WI38 (cell line): Measurements from ENCODE around the gene ALPL.

ENCODE experiments used
- H3K4me3 ChIP-seq: 2 replicates; pipeline ENCODE4 v1.5.1; 2011; ENCODE audit warnings: low read depth, mild to moderate bottlenecking, control low read depth, low read length
- TF ChIP-seq, protein P1 (sequence below): IDR thresholded peaks from 2 replicates; pipeline ENCODE4 v1.5.1; 2012; ENCODE audit warnings: low read depth, mild to moderate bottlenecking, control low read depth, low read length

The ALPL gene

DNA sequence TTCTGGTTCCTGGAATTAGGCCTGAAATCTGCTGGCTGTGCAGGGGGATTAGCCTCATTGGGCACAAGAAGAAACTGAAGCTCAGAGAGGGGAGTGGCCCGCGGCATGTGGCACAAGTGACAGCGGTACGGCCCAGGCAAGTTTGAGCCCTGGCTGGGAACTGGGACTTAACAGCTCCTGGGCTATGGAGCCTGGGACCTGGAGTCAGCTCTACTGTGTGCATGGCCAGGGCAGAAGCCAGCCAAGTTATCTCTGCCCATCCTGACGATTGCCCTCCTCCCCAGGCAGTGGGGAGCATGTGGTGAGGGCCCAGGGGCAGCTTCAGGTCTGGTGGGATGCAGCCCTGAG lies 61.3 kb downstream of the ALPL start:
- TF ChIP-seq, protein P1, sequence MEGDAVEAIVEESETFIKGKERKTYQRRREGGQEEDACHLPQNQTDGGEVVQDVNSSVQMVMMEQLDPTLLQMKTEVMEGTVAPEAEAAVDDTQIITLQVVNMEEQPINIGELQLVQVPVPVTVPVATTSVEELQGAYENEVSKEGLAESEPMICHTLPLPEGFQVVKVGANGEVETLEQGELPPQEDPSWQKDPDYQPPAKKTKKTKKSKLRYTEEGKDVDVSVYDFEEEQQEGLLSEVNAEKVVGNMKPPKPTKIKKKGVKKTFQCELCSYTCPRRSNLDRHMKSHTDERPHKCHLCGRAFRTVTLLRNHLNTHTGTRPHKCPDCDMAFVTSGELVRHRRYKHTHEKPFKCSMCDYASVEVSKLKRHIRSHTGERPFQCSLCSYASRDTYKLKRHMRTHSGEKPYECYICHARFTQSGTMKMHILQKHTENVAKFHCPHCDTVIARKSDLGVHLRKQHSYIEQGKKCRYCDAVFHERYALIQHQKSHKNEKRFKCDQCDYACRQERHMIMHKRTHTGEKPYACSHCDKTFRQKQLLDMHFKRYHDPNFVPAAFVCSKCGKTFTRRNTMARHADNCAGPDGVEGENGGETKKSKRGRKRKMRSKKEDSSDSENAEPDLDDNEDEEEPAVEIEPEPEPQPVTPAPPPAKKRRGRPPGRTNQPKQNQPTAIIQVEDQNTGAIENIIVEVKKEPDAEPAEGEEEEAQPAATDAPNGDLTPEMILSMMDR, result no peak
- no peak overlapping the region for H3K4me3 ChIP-seq

DNA sequence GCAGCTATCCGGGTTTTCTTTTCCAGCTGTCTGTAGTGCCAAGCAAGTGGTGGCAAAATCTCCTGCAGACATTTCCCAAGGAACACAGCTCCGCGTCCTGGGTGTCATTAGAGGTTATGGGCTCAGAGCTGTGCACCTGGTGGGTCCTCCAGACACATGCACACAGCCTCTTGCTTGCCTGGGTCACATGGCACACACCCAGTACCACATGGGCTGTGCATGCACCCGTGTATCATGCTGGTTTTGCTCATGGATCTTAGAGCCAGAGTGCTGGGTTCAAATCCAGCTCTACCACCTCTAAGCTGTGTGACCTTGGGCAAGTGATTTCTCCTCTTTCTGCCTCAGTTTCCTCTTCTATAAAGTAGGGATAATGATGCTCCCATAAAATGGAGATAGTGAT lies 61.7 kb downstream of the ALPL start:
- TF ChIP-seq, protein P1, result no peak
- H3K4me3 ChIP-seq, result no peak overlapping the region

DNA sequence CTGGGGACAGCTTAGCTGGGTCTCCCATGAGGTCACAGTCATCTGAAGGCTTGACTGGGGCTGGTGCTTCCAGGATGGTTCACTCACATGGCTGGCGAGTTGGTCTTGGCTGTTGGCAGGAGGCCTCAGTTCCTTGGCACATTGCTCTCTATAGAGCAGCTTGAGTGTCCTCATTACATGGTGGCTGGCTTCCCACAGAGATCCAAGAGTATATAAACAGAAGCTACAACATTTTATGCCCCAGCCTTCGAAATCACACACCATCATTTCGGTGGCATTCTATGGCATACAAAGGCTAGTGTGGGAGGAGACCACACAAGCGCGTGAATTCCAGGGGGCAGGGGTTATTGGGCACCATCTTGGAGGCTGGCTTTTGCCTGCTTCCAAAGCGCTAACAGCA lies 63.0 kb downstream of the ALPL start:
- TF ChIP-seq, protein P1, result no peak
- H3K4me3 ChIP-seq, result no peak overlapping the region

DNA sequence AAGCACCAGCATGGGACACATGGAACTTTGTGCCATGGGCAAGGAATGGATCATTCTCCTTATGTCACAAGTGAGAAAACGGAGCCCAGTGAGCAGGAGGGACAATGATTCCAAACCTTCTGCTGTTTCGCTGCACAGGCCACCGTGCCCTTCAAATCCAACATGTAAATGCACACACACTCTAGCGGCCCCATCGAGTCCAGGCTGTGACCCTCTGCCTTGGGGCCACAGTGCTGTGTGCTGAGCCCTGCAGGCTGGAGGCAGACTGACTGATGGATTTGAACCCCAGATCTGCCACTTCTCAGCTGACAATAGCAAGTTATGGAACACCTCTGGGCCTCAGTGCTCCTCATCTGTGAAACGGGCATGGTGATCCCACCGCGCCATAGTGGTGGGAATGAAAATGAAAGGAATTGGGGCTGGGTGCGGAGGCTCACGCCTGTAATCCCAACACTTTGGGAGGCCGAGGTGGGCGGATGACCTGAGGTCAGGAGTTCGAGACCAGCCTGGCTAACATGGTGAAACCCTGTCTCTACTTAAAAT lies 63.6 kb downstream of the ALPL start:
- H3K4me3 ChIP-seq, result no peak overlapping the region
- TF ChIP-seq, protein P1, result no peak

DNA sequence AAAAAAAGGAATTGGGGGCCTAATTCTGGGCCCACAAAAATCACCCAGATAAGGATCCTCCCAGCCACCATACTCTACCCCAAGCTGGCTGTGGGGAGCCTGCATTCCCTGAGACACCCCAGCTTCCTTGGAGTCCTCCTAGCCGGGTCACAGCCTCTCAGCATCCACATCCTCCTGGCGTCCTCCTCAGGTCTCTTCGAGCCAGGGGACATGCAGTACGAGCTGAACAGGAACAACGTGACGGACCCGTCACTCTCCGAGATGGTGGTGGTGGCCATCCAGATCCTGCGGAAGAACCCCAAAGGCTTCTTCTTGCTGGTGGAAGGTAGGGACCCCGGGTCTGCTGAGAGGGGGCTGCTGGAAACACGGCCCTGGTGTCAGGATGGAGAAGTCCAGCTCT lies 64.3 kb downstream of the ALPL start:
- TF ChIP-seq, protein P1, result no peak
- no peak overlapping the region for H3K4me3 ChIP-seq

DNA sequence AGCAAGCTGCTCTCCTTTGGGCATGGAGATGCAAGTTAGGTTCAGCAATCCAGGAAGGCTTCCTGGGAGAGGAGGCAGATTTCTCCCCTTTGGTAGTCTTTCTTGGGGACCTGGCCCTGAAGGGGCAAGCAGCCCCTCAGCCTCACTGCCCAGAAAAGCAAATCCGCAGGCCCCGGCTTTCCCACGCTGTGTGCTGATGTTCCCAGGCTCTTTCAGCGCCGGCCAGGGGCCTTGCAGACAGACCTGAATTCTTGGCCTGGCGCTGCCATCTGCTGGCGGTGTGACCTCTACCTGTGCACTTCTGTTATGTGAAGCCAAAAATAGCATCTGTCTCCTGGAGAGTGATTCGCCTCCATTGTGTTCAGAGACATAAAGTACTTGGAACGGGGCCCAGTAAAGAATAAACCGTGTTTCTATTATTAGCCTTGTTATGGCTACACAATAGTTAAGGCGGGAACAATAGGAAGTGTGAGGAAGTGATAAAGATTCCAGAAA lies 64.8 kb downstream of the ALPL start:
- TF ChIP-seq, protein P1, result peak; percentile 64
- H3K4me3 ChIP-seq, result no peak overlapping the region

DNA sequence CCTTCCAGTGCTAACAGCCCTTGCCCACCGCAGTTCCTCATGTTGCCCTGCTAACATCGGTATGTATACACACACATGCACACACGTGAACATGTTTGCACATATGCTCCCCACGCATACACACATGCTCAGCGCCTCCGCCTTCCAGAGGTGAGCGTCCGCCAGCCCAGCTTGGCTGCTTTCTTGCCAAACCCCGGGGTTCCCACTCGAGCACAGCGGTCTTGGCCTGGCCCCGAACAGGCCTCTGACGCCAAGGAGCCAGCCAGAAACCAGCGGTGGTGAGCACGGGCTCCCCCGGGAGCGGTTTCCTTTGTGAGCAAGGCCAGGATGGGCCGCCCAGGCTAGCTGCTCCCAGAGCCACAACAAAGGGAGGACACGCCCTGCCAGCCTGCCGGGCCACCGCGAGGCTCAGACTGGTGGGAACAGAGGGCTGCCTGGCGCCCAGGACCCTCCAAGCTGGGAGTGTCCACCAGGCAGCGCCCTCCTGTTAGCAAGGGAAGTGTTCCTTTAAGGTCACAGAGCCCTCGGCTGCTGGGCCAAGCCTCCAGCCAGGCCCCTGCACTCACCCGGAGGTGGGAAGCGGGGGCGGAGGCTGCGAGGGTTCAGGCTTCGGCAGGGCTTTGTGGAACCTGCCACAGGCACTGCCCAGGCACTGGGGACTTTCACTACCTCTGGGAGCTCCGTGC lies 65.4 kb downstream of the ALPL start:
- H3K4me3 ChIP-seq, result no peak overlapping the region

More for the DNA sequence above, 65.4 kb downstream of the ALPL start:
- TF ChIP-seq, protein P1, result no peak
